ENCODE results near the gene DAAM2. TPM values are rescaled to one million over a fixed set of nuclear protein-coding genes. Genes with fewer than 3 reads are reported as not detected.

The DAAM2 gene
- total RNA-seq, 2 experiments from 2014 or later: not detected

GRCh38 chr6:39834278-39834677 lies 42.1 kb downstream of the DAAM2 start:
- POLR2A ChIA-PET: no interaction called here
- ATAC-seq (ENCODE audit: poor library complexity): no peak
- H3K4me3 ChIP-seq (ENCODE audit: low read length): no peak overlapping the region
- intact Hi-C loops (cut with DNase I, micrococcal nuclease): no loop called here
- Mint-ChIP-seq H3K4me3 (no peak overlapping the region), H3K36me3 (ENCODE audit: low read depth) (no peaks in the 10 kb centered on the region), H3K27me3 (peaks cover 44% of the 10 kb centered on the region), H3K9me3 (no peaks in the 10 kb centered on the region), H3K4me1 (ENCODE audit: low read depth) (no peaks in the 10 kb centered on the region), H3K27ac (no peak overlapping the region)
- CTCF ChIA-PET: no interaction called here
- no peaks in the 10 kb centered on the region for H3K36me3 ChIP-seq (ENCODE audit: insufficient read depth, low read length)
- H3K9me3 ChIP-seq (ENCODE audit: control insufficient read depth in 1 of 2, insufficient read depth in 1 of 2, low read length in 2 of 2): peaks cover 0 to 5% of the 10 kb centered on the region in 2 experiments
- DNase-seq: no peak
- no peak for TF ChIP-seq CTCF (IDR thresholded peaks at IDR 0.05)
- H3K27ac ChIP-seq (ENCODE audit: low read depth in 1 of 2, low read length in 2 of 2): no peak overlapping the region
- no peaks in the 10 kb centered on the region for H3K4me1 ChIP-seq (ENCODE audit: insufficient read depth, low read length)
- H3K27me3 ChIP-seq (ENCODE audit: control insufficient read depth in 1 of 2, insufficient read depth in 2 of 2, low read length in 2 of 2): peaks cover 0 to 7% of the 10 kb centered on the region in 2 experiments

- no peak for TF ChIP-seq CTCF (IDR thresholded peaks at IDR 0.05)
- intact Hi-C loops (cut with DNase I, micrococcal nuclease): no loop called here
- H3K4me3 ChIP-seq (ENCODE audit: low read length): no peak overlapping the region
- H3K4me1 Mint-ChIP-seq (ENCODE audit: low read depth): no peaks in the 10 kb centered on the region
- no peaks in the 10 kb centered on the region for H3K4me1 ChIP-seq (ENCODE audit: insufficient read depth, low read length)
- ChIA-PET POLR2A (no interaction called here), CTCF (no interaction called here)
- H3K9me3 Mint-ChIP-seq: no peaks in the 10 kb centered on the region
- no peak overlapping the region for H3K4me3 Mint-ChIP-seq
- no peak for DNase-seq
- H3K27me3 Mint-ChIP-seq: peaks cover 45% of the 10 kb centered on the region
- H3K27me3 ChIP-seq (ENCODE audit: control insufficient read depth in 1 of 2, insufficient read depth in 2 of 2, low read length in 2 of 2): peaks cover 0 to 13% of the 10 kb centered on the region in 2 experiments
- no peak for ATAC-seq (ENCODE audit: poor library complexity)
- H3K27ac ChIP-seq (ENCODE audit: low read depth in 1 of 2, low read length in 2 of 2): no peak overlapping the region
- H3K36me3 Mint-ChIP-seq (ENCODE audit: low read depth): no peaks in the 10 kb centered on the region
- H3K9me3 ChIP-seq (ENCODE audit: control insufficient read depth in 1 of 2, insufficient read depth in 1 of 2, low read length in 2 of 2): peaks cover 0 to 10% of the 10 kb centered on the region in 2 experiments
- H3K36me3 ChIP-seq (ENCODE audit: insufficient read depth, low read length): no peaks in the 10 kb centered on the region
- no peak overlapping the region for H3K27ac Mint-ChIP-seq
These were observed 42.7 kb downstream of the DAAM2 start for GRCh38 chr6:39834866-39835265.

- Histone ChIP-seq H3K27me3 (ENCODE audit: control insufficient read depth in 1 of 2, insufficient read depth in 2 of 2, low read length in 2 of 2) (peaks cover 0 to 14% of the 10 kb centered on the region in 2 experiments), H3K36me3 (ENCODE audit: insufficient read depth, low read length) (no peaks in the 10 kb centered on the region), H3K4me1 (ENCODE audit: insufficient read depth, low read length) (no peaks in the 10 kb centered on the region), H3K4me3 (ENCODE audit: low read length) (no peak overlapping the region), H3K9me3 (ENCODE audit: control insufficient read depth in 1 of 2, insufficient read depth in 1 of 2, low read length in 2 of 2) (peaks cover 0 to 7% of the 10 kb centered on the region in 2 experiments), H3K27ac (ENCODE audit: low read depth in 1 of 2, low read length in 2 of 2) (no peak overlapping the region)
- Mint-ChIP-seq H3K4me1 (ENCODE audit: low read depth) (no peaks in the 10 kb centered on the region), H3K27ac (no peak overlapping the region), H3K4me3 (no peak overlapping the region), H3K9me3 (no peaks in the 10 kb centered on the region), H3K36me3 (ENCODE audit: low read depth) (no peaks in the 10 kb centered on the region), H3K27me3 (peaks cover 47% of the 10 kb centered on the region)
- ATAC-seq (ENCODE audit: poor library complexity) (no peak), DNase-seq (no peak)
- CTCF ChIA-PET: no interaction called here
- POLR2A ChIA-PET: no interaction called here
- no peak for TF ChIP-seq CTCF (IDR thresholded peaks at IDR 0.05)
- intact Hi-C loops (cut with DNase I, micrococcal nuclease): no loop called here
These were observed 43.7 kb downstream of the DAAM2 start for GRCh38 chr6:39835821-39836295.
